Endothelial cell of umbilical vein (primary cell): Measurements from ENCODE around the gene ZNRF1. TPM values are rescaled to one million over a fixed set of nuclear protein-coding genes. Genes with fewer than 3 reads are reported as not detected.

Experiments used
- BruUV-seq: library from RNA; stranded (reverse); fragments of 400-500 nt; replicated peaks from 2 replicates; lab custom pipeline; 2021; lab: Mats Ljungman, UMichigan
- CTCF ChIA-PET: fragments of 300-600, 350-600 bp; sonication (Branson Sonifier 250); formaldehyde crosslinking; loops from one replicate; lab custom pipeline; 2021; ENCODE audit warnings: antibody characterized with exemption, inconsistent platforms; lab: Charles Lee
- POLR2A ChIA-PET: fragments of 300-600, 350-600 bp; sonication (Branson Sonifier 250); formaldehyde crosslinking; loops from one replicate; lab custom pipeline; 2021; ENCODE audit warnings: antibody characterized with exemption, inconsistent platforms; lab: Charles Lee
- DNase-seq: peaks from one replicate; pipeline ENCODE4 v3.0.0-alpha.2; 2011; ENCODE audit warnings: low read depth, low spot score
- FAIRE-seq: peaks from 2 replicates; lab custom pipeline; 2011; peaks lifted over from hg19 to GRCh38; lab: Jason Lieb, UNC
- H2AFZ ChIP-seq: 2 replicates; pipeline ENCODE4 v1.6.0; 2012; ENCODE audit warnings: low read depth, low read length, control low read depth, inconsistent platforms
- H3K27ac ChIP-seq: 2 replicates; pipeline ENCODE4 v1.5.1; 2011; ENCODE audit warnings: low read depth, mild to moderate bottlenecking, control low read depth, low read length, moderate library complexity; ENCODE audit not compliant: insufficient read depth
- H3K27me3 ChIP-seq, 2 experiments: 2 replicates each; pipeline versions ENCODE4 v1.6.0 to v1.6.1; 2011; ENCODE audit warnings: low read length in 2 of 2, mixed read lengths in 1 of 2; ENCODE audit not compliant: control insufficient read depth in 2 of 2, insufficient read depth in 2 of 2
- H3K36me3 ChIP-seq, 2 experiments: 2 replicates in 1 of 2; 3 replicates in 1 of 2; pipeline ENCODE4 v1.5.1; 2011; ENCODE audit warnings: low read length in 2 of 2, mild to moderate bottlenecking in 1 of 2, moderate library complexity in 1 of 2; ENCODE audit not compliant: control insufficient read depth in 2 of 2, insufficient read depth in 2 of 2; ENCODE audit errors: extremely low read depth in 1 of 2
- H3K4me1 ChIP-seq: 3 replicates; pipeline ENCODE4 v1.5.1; 2011; ENCODE audit warnings: mild to moderate bottlenecking, low read length; ENCODE audit not compliant: control insufficient read depth, insufficient read depth; ENCODE audit errors: extremely low read depth
- H3K4me2 ChIP-seq: 2 replicates; pipeline ENCODE4 v1.6.1; 2011; ENCODE audit warnings: low read length, control low read depth, mixed read lengths; ENCODE audit not compliant: insufficient read depth
- H3K4me3 ChIP-seq, 3 experiments: fragments of 200-600 bp in 1 of 3; sonication (generic), shearing (Covaris generic) in 1 of 3; replicated peaks in 1 of 3; 2 replicates each; pipeline ENCODE4 v1.5.1; 2011 to 2016; ENCODE audit warnings: control low read depth in 3 of 3, low read length in 3 of 3, mild to moderate bottlenecking in 2 of 3, inconsistent platforms in 1 of 3, low read depth in 1 of 3, moderate library complexity in 1 of 3; ENCODE audit not compliant: insufficient read depth in 1 of 3
- H3K79me2 ChIP-seq: 2 replicates; pipeline ENCODE4 v1.6.0; 2012; ENCODE audit warnings: low read length, inconsistent platforms; ENCODE audit not compliant: control insufficient read depth, insufficient read depth
- H3K9ac ChIP-seq: replicated peaks from 2 replicates; pipeline ENCODE3; 2011; ENCODE audit warnings: low read length, control low read depth; ENCODE audit not compliant: insufficient read depth; ENCODE audit errors: extremely low read depth
- H3K9me1 ChIP-seq: replicated peaks from 3 replicates; pipeline ENCODE4 v1.6.0; 2011; ENCODE audit warnings: mild to moderate bottlenecking, low read length; ENCODE audit not compliant: control insufficient read depth, insufficient read depth; ENCODE audit errors: extremely low read depth
- H3K9me3 ChIP-seq: replicated peaks from 2 replicates; pipeline ENCODE4 v1.5.1; 2012; ENCODE audit warnings: low read length, inconsistent platforms; ENCODE audit not compliant: control insufficient read depth, insufficient read depth
- H4K20me1 ChIP-seq: replicated peaks from 2 replicates; pipeline ENCODE3; 2011; ENCODE audit warnings: mild to moderate bottlenecking, low read length; ENCODE audit not compliant: control insufficient read depth, insufficient read depth; ENCODE audit errors: extremely low read depth
- EZH2 ChIP-seq: IDR thresholded peaks from 2 replicates; pipeline ENCODE4 v1.6.1; 2012; ENCODE audit warnings: borderline replicate concordance, low read depth, mild to moderate bottlenecking, moderate library complexity, low read length, inconsistent platforms; ENCODE audit not compliant: severe bottlenecking
- FOS ChIP-seq: IDR thresholded peaks from 2 replicates; pipeline ENCODE4 v1.6.1; 2011; ENCODE audit warnings: mild to moderate bottlenecking, low read length, moderate library complexity, borderline replicate concordance; ENCODE audit not compliant: insufficient read depth
- GATA2 ChIP-seq: IDR thresholded peaks from 2 replicates; pipeline ENCODE4 v1.7.0; 2011; ENCODE audit warnings: low read depth, mild to moderate bottlenecking, moderate library complexity, mixed read lengths, low read length; ENCODE audit not compliant: insufficient read length, insufficient read depth
- JUN ChIP-seq: IDR thresholded peaks from 2 replicates; pipeline ENCODE4 v1.6.1; 2011; ENCODE audit warnings: borderline replicate concordance, low read depth; ENCODE audit not compliant: insufficient read length, insufficient read depth
- MYC ChIP-seq: IDR thresholded peaks from one replicate; pipeline ENCODE4 v1.6.1; 2011; ENCODE audit warnings: mild to moderate bottlenecking, low read depth, low read length
- POLR2AphosphoS5 ChIP-seq: IDR thresholded peaks from 2 replicates; pipeline ENCODE4 v1.6.1; 2012; ENCODE audit warnings: low read depth, mild to moderate bottlenecking, control low read depth, low read length, moderate library complexity; ENCODE audit not compliant: insufficient read depth
- dilution Hi-C: fragments of 300-500 bp; cut with MboI; formaldehyde crosslinking; loops from one replicate; pipeline ENCODE4 v1.15.0; 2019; ENCODE audit warnings: low sequenced_read_pairs; ENCODE audit not compliant: extremely low pct_ligation_motif_present
- intact Hi-C: fragments of 100-400 bp; cut with micrococcal nuclease; formaldehyde crosslinking; loops from one replicate; pipeline ENCODE4 v1.10.0; 2022
- polyA plus RNA-seq, 4 experiments: library from polyadenylated mRNA; depleted of rRNA in 3 of 4; stranded (reverse) in 3 of 4; unstranded in 1 of 4; fragments of >200 nt; gene quantifications; 2 replicates each; pipeline versions ENCODE4 v1.2.1 to v1.2.3, GENCODE V29; 2011 to 2012; ENCODE audit warnings: missing spikeins in 1 of 4
- total RNA-seq: library from RNA; stranded (reverse); gene quantifications from 2 replicates; pipeline ENCODE4 v1.2.3, GENCODE V29; 2021
- TF ChIP-seq, protein P1 (sequence below): IDR thresholded peaks from 2 replicates; pipeline ENCODE4 v1.6.1; 2011; ENCODE audit not compliant: insufficient read depth, insufficient read length

ZNRF1 gene
- total and polyA plus RNA-seq, 2 donors (not counting 3 experiments of a cell fraction or from before 2014, with no cell fraction given): 23.7 to 34.9 TPM

DNA sequence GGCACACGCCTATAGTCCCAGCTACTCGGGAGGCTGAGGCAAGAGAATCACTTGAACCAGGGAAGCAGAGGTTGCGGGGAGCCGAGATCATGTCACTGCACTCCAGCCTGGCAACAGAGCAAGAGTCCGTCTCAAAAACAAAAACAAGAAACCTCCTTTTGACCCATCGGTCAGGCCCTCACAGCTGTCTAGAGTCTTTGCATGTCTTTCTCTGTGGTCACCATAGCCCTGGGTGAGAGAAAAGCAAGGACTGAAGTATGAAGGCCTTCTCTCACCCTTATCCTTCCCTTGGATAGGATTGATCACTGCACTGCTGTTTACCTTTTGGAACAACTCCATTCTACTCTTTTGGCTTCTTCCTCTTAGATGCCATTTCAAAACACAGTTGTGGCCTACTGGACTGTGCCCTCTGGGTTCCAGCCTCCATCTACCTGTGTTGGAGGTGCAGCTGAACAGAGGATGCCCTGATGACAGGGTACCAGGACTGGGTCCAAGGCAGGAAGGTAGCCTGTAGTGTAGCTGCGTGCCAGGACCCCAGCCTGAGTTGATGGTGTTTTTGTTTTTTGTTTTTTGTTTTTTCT lies 80.6 kb downstream of the ZNRF1 start:
- ChIA-PET CTCF (interaction anchor here (0.9 to 1.9 kb wide), 2 partner anchors 32 to 81 kb away, joined by 3 to 4 read pairs; partner anchors contain the start of gene ZNRF1), POLR2A (no interaction called here)
- no peak overlapping the region for H3K27ac ChIP-seq
- intact Hi-C loops (no loop called here), dilution Hi-C loops (no loop called here)
- no peaks in the 10 kb centered on the region for H3K9me1 ChIP-seq
- H3K36me3 ChIP-seq: no peaks in the 10 kb centered on the region
- no peak overlapping the region for H2AFZ ChIP-seq
- no TSS peak for BruUV-seq
- no peak overlapping the region for H3K4me2 ChIP-seq
- no peak overlapping the region for H3K9ac ChIP-seq
- H4K20me1 ChIP-seq: peaks cover 2% of the 10 kb centered on the region
- no peak overlapping the region for H3K4me3 ChIP-seq
- H3K27me3 ChIP-seq: no peaks in the 10 kb centered on the region
- H3K79me2 ChIP-seq: peaks cover 33% of the 10 kb centered on the region
- DNase-seq (no peak), FAIRE-seq (peak; percentile 46)
- peaks cover 13% of the 10 kb centered on the region for H3K4me1 ChIP-seq
- no peak for TF ChIP-seq FOS
- no peak for TF ChIP-seq MYC
- no peak for TF ChIP-seq EZH2
- TF ChIP-seq POLR2AphosphoS5: no peak
- TF ChIP-seq, protein P1, sequence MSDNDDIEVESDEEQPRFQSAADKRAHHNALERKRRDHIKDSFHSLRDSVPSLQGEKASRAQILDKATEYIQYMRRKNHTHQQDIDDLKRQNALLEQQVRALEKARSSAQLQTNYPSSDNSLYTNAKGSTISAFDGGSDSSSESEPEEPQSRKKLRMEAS: no peak
- TF ChIP-seq JUN: no peak
- no peak for TF ChIP-seq GATA2
- H3K9me3 ChIP-seq: no peaks in the 10 kb centered on the region
